Activated T-helper 1 cell treated with anti-CD3 and anti-CD28 coated beads, Interleukin-12 subunit alpha, Interleukin-12 subunit beta, Interleukin-2, Interleukin-4 antibody, amounts not matched to agents 30 ng/mL and 10 ng/mL and 1 ng/mL, durations not matched to agents 14 hours and 24 hours and 36 hours (primary cell): ENCODE results near the gene PURB. TPM values are rescaled to one million over a fixed set of nuclear protein-coding genes. Genes with fewer than 3 reads are reported as not detected.
A peak's percentile ranks its signal among the peaks of the same experiment; 100 is the strongest.
"Not testable (repeated sequence)": the region's sequence is repeated elsewhere in the genome, so short reads cannot be mapped to it uniquely, and the experiment has no call there.

ENCODE experiments used
- DNase-seq: peaks from one replicate; pipeline ENCODE4 v3.0.0; 2021; ENCODE audit warnings: low spot score
- H3K27ac Mint-ChIP-seq: one replicate; pipeline ENCODE4 v1.8.0; 2021; ENCODE audit warnings: mild to moderate bottlenecking, mixed read lengths
- H3K27me3 Mint-ChIP-seq: one replicate; pipeline ENCODE4 v1.8.0; 2022; ENCODE audit warnings: mild to moderate bottlenecking, moderate library complexity, mixed read lengths; ENCODE audit not compliant: insufficient read depth
- H3K36me3 Mint-ChIP-seq: one replicate; pipeline ENCODE4 v1.8.0; 2021; ENCODE audit warnings: low read depth, mixed read lengths
- H3K4me1 Mint-ChIP-seq: one replicate; pipeline ENCODE4 v1.8.0; 2021; ENCODE audit warnings: low read depth, mixed read lengths
- H3K4me3 Mint-ChIP-seq: one replicate; pipeline ENCODE4 v1.8.0; 2021; ENCODE audit warnings: mild to moderate bottlenecking, moderate library complexity, mixed read lengths
- H3K9me3 Mint-ChIP-seq: one replicate; pipeline ENCODE4 v1.8.0; 2021; ENCODE audit warnings: mixed read lengths
- intact Hi-C: fragments of 100-400 bp; cut with micrococcal nuclease; formaldehyde crosslinking; loops from one replicate; pipeline ENCODE4 v1.15.1; 2024
- total RNA-seq: library from RNA; stranded (reverse); gene quantifications from 2 replicates; pipeline ENCODE4 v1.2.3, GENCODE V29; 2022

Gene PURB
- total RNA-seq, 1 donor from 2014 or later, result 42.1 TPM

GRCh38 chr7:44846390-44846789 lies 38.9 kb downstream of the PURB start:
- peaks cover 64% of the 10 kb centered on the region for H3K4me1 Mint-ChIP-seq
- intact Hi-C loops, result loop anchor here (5.0 kb wide), 2 partner anchors 351 to 354 kb away; partner anchors contain the start of gene NUDCD3
- DNase-seq, result peak; percentile 5

DNA sequence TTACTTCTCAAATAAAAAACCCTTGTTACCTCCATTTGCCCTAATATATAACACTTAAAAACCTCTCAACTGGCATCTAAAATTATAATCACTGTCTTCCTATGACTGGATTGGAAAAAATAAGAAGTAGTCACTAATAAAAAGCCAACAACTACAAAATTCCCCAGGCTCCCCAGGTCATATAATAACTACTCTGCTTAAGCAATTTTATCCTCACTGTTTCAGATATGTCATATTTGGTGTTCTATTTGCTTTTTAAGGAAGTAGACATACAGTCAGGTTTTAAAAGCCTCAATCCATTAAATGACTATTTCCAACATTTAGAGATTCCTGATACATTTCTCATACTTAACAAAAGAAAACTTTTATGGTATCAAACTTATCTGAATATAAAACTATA lies 39.9 kb downstream of the PURB start:
- H3K27ac Mint-ChIP-seq, result peak overlapping the region; percentile 54
- peak overlapping the region; percentile 90 for H3K4me3 Mint-ChIP-seq
- no peaks in the 10 kb centered on the region for H3K9me3 Mint-ChIP-seq
- H3K4me1 Mint-ChIP-seq, result peaks cover 64% of the 10 kb centered on the region
- no peak for DNase-seq
- intact Hi-C loops, result loop anchor here (5.0 kb wide), 2 partner anchors 352 to 353 kb away; partner anchors contain the start of gene NUDCD3
- H3K27me3 Mint-ChIP-seq, result no peaks in the 10 kb centered on the region
- peaks cover 23% of the 10 kb centered on the region for H3K36me3 Mint-ChIP-seq

More at GRCh38 chr7:44846390-44846789, 38.9 kb downstream of the PURB start:
- Mint-ChIP-seq H3K27ac (peak overlapping the region; percentile 98), H3K4me3 (peak overlapping the region; percentile 90), H3K36me3 (peaks cover 17% of the 10 kb centered on the region)
- H3K27me3 Mint-ChIP-seq, H3K9me3 Mint-ChIP-seq: not testable (repeated sequence)

DNA sequence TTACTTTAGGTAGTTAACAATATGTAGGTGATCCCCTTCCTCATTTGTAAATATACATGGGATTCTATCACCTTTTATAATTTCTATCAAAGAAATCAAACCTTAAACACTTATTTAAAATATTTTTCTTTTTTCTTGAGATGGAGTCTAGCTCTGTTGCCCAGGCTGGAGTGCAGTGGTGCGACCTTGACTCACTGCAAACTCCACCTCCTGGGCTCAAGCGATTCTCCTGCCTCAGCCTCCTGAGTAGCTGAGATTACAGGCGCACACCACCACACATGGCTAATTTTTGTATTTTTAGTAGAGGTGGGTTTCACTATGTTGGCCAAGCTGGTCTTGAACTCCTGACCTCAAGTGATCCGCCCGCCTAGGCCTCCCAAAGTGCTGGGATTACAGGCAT lies 41.9 kb downstream of the PURB start:
- H3K27ac Mint-ChIP-seq, DNase-seq, H3K9me3 Mint-ChIP-seq, intact Hi-C loops, H3K4me3 Mint-ChIP-seq, H3K27me3 Mint-ChIP-seq: not testable (repeated sequence)
- H3K36me3 Mint-ChIP-seq, result peaks cover 29% of the 10 kb centered on the region
- H3K4me1 Mint-ChIP-seq, result peaks cover 46% of the 10 kb centered on the region

GRCh38 chr7:44842675-44843074 lies 42.7 kb downstream of the PURB start:
- H3K27me3 Mint-ChIP-seq, intact Hi-C loops, H3K4me3 Mint-ChIP-seq, H3K9me3 Mint-ChIP-seq, DNase-seq: not testable (repeated sequence)
- H3K36me3 Mint-ChIP-seq, result peaks cover 29% of the 10 kb centered on the region
- peaks cover 46% of the 10 kb centered on the region for H3K4me1 Mint-ChIP-seq
- peak overlapping the region; percentile 5 for H3K27ac Mint-ChIP-seq

- Mint-ChIP-seq H3K4me3 (no peak overlapping the region), H3K27me3 (no peaks in the 10 kb centered on the region), H3K36me3 (peaks cover 43% of the 10 kb centered on the region), H3K9me3 (no peaks in the 10 kb centered on the region), H3K4me1 (peaks cover 13% of the 10 kb centered on the region), H3K27ac (no peak overlapping the region)
- intact Hi-C loops, result no loop called here
- DNase-seq, result no peak
Observed at GRCh38 chr7:44838751-44839150, 46.6 kb downstream of the PURB start.

- H3K9me3 Mint-ChIP-seq, result no peaks in the 10 kb centered on the region
- peaks cover 9% of the 10 kb centered on the region for H3K4me1 Mint-ChIP-seq
- no peak overlapping the region for H3K27ac Mint-ChIP-seq
- intact Hi-C loops, result no loop called here
- DNase-seq, result no peak
- no peaks in the 10 kb centered on the region for H3K27me3 Mint-ChIP-seq
- peaks cover 27% of the 10 kb centered on the region for H3K36me3 Mint-ChIP-seq
- no peak overlapping the region for H3K4me3 Mint-ChIP-seq
Observed at GRCh38 chr7:44827567-44827966, 57.8 kb downstream of the PURB start.

Other genes with a start within 250 kb of the PURB start
- gene ZMIZ2, start 136.7 kb downstream of the PURB start, total RNA-seq, result 123 and 129 TPM in 2 replicates
- 2,141 and 2,153 TPM in 2 replicates for gene PPIA, start 88.8 kb downstream of the PURB start, total RNA-seq
- gene H2AZ2, start 37.4 kb downstream of the PURB start, total RNA-seq, result 187 and 190 TPM in 2 replicates
- 252 and 258 TPM in 2 replicates for gene MYO1G, start 93.5 kb upstream of the PURB start, total RNA-seq
- gene CCM2, start 114.7 kb upstream of the PURB start, total RNA-seq, result 59.2 and 65.5 TPM in 2 replicates
- 0.05 TPM in 1 of 2 replicates, not detected in the other for gene NACAD, start 203.4 kb upstream of the PURB start, total RNA-seq
- 176 and 195 TPM in 2 replicates for gene TBRG4, start 226.2 kb upstream of the PURB start, total RNA-seq